Skin of body (tissue), 2 donors: ENCODE results near the gene STON2. TPM values are rescaled to one million over a fixed set of nuclear protein-coding genes. Genes with fewer than 3 reads are reported as not detected.

ENCODE experiments used
- DNase-seq: peaks from one replicate; lab custom pipeline; 2025; lab: John Stamatoyannopoulos, UW
- total RNA-seq: library from RNA; depleted of rRNA; stranded (reverse); fragments of >200 nt; gene quantifications from one replicate; pipeline ENCODE4 v1.2.3, GENCODE V29; 2014

Gene STON2
- total RNA-seq, 1 donor from 2014 or later = 28.7 TPM

DNA sequence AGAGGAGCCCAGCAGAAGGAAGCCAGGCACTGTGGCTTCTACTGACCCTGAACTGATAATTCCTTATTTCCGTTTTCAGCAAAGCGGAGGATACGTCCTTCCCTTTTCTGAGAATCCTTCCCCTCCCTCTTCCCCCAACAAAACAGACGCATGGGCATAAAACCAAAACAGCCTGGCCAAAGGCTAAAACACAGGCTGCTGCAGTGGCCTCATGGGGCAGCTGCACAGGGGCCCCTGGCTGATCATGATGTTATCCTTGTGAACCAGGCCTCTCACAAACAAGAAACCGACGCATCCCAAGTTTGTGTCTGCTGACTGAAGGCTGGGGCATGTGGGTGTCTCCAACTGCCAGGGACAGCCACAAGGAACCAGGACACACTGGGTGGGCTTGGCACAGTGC lies 23.4 kb upstream of the STON2 start:
- DNase-seq = no peak

DNA sequence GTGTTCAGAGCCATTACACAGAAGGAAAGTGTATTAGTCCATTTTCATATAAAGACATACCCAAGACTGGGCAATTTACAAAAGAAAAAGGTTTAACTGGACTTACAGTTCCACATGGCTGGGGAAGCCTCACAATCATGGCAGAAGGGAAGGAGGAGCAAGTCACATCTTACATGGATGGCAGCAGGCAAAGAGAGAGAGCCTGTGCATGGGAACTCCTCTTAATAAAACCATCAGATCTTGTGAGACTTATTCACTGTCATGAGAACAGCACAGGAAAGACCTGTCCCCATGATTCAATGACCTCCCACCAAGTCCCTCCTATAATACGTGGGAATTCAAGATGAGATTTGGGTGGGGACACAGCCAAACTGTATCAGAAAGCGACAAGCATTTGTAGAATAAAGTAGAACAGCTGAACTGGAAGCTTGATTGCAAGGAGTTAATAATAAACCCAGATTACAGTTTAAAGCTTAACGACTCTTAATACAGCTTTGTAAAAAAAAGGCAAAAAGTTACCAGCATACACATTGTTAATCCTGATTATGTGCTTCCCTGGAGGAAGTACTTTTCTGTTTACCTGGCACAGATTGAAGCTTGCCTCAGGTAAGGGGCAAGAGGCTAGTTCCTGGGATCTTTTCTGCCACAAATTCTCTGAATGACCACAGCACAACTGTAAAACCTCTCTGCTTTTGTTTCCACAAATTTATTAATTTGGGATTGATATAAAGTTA lies 18.1 kb upstream of the STON2 start:
- DNase-seq = no peak

DNA sequence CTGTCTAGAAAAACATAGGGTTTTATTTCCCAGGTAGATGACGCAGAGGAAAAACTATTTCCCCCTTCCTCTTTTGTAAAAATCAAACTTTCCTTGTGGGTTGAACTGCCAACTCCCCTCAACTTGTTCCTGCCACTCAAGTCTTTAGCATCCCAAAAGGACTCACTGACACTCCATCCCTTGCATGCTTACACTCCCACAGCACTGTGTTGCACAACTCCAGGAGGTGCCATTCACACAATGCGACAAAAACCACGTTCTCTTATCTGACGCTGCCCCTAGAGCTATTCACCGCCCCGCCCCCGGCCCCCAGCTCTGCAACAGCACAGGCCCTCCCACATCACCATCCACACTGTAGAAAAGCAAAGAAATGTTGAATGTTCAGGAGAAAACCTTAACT lies 16.9 kb upstream of the STON2 start:
- no peak for DNase-seq

DNA sequence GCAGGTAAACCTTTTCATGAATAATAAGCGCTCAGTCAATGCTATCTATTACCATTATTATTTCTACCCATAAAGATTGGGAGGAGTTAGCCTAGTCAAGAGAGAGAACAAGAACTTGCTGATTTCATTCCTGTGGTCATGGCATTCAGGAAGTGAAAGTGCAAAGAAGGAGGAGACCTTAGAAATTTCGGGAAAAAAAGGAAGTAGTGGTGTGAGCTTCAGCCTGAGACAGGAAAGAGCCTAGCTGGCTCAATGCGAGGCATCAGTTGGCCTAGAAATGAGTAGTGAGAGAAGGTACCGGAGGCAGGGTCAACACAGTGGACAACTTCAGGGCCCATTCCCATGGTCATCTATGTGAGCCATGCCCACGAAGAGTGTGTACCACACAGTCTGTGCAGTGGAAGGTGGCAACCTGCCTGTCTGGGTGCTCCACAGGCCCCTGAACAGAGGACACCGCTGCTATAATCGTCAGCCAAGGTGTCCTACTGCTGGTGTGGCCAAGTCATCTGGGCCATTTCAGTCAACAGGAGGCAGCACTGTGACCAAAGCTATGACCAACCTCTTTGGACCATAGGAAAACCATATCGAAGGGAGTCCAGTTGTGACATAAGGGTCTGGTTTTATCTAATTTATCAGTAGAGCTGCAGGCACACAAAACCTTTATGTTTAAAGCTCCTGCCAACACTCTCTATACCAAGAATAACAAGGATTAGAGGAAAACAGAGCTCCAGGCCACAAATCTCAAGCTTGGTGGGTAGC lies 16.2 kb upstream of the STON2 start:
- no peak for DNase-seq

DNA sequence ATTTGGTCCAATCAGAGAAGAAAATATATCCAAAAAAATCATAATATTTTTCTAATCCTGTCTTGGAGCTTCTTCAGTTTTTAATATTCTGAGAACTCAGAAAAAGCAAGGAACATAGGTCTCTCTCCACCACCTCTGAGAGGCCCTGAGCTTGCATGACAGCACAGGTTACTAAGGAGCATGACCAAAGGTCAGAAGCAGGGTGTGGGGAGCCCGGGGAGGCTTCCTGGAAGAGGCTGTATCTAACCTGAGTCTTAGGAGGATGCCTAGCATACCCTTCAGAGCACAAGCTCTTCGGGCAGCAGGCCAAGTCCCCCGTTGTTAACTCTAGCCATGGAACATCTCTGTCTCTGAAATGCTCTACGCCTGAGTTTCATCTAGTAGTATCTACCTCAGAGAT lies 15.7 kb upstream of the STON2 start:
- no peak for DNase-seq

DNA sequence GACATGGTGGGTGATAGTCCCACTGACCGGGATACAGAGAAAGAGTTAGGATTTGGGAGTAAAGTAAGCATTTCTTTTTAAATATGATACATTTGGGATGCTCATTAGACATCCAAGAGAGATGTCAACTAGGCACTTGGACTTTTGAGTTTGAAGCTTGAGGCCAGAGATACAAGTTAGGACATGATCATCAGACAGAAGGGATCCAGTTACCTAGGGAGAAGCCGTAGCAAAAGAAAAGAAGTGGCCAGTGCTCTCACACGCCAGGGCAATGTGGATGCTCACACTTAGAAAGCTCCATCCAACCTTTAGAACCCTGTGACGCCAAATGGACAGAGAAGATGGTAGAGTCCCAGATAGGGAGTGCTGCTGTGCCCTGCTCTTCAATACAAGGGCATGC lies 14.0 kb upstream of the STON2 start:
- no peak for DNase-seq

DNA sequence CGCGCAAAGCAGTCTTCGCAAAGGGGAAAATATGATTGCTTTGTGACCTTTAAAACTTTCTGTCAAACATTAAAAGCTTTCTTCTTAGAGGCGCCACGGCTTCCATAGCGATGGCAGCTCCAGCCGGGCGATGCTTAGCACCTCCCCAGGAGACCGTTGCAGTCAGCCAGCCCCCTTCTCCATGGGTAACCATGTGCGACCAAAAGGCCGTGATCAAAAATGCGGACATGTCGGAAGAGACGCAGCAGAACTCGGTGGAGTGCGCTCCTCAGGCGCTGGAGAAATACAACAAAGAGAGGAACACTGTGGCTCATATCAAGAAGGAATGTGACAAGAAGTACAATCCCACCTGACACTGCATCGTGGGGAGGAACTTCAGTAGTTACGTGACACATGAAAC lies 12.7 kb upstream of the STON2 start:
- no peak for DNase-seq

DNA sequence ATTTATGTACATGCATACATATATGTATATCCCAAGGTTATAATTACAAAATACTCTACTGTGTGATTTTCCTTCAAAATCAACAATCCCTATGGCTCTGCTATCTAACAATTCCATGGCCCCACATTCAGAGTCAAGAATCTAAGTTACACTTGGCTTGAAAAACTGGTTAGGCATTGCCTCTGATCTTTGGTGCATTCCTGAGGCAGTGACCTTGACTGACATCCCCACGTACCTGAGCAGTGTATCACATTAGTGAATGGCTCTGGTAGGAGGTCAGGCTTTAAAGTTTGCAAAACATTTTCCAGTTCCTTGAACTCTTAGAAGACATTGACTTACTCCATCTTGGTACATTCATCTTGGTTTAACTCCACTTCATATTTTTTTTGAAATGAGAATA lies 8.5 kb upstream of the STON2 start:
- DNase-seq = no peak

DNA sequence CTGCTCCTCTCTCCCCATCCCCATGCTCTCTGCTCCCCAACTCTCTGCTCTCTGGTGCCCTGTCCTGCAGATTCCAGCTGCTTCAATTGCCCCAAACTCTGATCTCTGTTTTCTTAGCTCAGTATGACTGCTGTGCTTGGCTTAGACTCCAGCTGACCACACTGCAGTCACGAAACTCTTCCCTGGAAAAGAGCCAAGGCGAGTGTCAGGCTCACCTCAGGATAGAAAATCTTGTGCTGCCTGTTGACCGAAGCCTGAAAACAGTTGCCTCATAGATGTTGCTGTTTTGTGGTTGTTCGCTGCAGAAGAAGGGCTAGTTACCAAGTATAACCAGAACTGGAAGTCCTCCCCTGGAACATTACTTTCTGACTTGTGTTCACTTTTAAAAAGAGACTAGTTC lies 6.7 kb upstream of the STON2 start:
- DNase-seq = no peak

DNA sequence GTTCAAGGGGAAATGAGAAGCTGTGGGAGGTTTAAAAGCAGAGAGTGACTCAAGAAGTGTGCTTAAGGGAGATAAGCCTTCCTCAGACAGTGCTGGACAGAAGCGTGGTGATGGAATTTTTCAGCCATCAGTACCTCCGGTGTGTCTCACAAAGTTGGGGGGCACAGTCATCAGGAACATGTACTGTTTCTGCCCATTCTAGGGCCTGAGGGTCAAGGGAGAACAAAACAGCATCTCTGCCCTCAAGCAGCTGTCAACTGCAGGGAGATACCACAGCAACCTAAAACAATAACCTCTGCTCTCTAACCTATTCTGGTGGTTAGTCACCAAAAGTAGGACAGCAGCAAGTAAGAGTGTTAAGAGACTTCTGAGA lies 2.0 kb upstream of the STON2 start:
- no peak for DNase-seq

DNA sequence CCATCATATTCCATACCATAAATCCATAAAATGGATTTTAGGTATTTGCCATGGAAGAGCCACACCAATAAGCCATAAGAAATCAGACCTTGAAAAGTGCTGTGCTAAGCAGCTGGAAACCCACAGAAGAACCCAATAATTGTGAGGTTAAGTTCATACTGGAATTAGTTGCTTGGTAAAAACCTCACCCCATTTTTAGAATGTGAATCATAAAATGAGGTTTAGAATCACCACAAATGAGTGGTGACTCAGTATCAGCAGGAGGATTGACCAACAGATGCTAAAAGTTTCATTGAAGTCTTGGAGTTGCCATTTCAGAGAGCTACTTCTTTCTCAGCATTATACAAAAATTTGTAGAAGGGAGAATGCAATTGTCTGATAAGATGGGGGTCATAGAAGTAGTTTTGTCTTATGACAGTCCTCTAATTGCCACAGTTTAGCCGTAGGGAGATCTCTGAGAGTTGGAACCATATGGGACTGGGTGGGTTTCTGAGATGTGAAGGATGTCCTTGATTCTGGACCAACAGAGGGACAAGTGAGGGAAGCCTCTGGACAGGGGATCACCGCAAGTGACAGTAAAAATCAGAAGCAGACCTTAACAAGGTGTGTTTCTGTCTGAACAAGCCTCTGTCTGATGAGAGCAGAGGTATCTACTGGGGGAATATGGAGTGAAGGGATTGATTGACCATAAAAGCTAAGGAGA lies 1.4 kb upstream of the STON2 start:
- DNase-seq = no peak

DNA sequence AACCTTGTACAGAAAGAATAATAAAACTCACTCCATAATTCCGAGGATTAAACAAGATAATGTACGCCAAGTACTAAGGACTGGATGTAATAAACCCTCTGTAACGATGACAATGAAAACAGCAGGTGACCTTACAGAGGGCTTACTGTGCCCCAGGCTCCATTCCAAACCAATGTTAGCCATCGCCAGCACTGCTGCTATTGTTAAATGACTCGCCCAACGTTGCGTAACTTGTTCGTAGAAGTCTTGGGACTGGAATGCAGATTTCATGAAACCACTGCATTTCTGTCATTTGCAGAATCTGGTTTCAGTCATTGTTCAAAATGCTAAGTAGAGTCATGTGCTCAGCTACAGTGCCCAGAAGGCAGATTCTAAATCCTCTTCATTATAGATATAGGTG lies 728 bp upstream of the STON2 start:
- DNase-seq = peak; percentile 43

DNA sequence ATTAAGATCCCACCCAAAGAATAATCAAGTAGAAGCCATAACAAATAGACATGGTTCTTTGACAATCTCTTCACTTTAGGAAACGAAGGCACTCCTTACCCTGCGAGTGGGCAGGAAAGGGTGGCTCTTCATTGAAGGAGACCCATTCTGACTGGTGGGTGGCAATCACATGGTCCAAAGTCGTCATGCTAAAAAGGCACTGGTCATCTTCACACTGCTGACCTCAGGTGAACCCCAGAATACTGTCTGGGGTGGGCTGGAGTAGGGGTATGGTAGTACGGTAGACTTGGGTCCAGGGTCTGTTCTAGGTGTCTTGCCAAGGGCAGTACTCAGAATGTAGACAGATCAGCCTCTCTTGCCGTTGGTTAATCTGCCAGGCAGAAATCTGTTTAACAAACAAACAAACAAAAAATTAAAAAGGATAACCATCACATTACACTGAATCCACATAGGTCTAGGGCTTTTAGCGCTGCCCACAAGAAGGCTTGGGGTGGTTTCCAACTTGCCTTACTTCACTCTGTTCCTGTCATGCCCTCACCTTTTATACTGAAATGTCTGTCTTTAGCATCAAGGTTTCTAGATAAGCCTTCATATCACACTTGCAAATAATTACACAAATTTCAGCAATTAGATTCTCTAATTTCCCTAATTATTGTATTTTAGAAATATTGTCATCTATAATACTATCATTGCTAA lies 1.8 kb downstream of the STON2 start:
- DNase-seq = no peak

DNA sequence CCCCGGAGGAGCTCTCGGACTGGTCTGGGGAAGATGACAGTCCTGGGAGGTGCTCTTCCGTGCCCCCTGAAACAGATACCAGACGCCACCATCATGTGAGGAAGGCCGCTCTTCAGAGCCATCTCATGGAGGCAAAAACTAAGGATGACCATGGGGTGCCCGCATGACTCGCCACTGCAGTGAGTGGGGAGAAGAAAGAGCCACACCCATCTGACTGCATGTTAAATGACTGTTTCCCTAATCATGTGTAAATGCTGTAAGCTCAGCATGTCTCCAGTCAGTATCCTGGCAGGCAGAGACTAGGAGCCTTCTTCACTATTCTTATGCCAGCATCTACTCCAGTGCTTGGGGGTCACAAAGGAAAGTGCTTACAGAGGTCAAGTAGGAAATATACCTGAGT lies 4.0 kb downstream of the STON2 start:
- DNase-seq = no peak

DNA sequence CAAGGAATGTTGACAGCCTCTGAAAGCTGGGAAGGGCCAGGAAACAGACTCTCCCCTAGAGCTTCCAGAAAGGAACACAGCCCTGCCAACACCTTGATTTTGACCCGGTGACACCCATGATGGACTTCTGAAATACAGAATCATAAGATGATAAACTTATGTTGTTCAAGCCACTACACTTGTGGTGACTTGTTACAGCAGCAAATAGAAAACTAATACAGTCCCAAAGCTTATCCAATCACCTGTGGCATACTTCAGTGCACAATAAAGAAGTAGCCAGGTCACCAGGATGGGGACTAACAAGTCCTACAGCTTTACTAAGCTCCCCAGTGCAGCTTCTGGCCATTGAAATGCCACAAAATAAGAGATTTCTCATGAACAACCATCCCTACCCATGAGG lies 5.4 kb downstream of the STON2 start:
- no peak for DNase-seq

DNA sequence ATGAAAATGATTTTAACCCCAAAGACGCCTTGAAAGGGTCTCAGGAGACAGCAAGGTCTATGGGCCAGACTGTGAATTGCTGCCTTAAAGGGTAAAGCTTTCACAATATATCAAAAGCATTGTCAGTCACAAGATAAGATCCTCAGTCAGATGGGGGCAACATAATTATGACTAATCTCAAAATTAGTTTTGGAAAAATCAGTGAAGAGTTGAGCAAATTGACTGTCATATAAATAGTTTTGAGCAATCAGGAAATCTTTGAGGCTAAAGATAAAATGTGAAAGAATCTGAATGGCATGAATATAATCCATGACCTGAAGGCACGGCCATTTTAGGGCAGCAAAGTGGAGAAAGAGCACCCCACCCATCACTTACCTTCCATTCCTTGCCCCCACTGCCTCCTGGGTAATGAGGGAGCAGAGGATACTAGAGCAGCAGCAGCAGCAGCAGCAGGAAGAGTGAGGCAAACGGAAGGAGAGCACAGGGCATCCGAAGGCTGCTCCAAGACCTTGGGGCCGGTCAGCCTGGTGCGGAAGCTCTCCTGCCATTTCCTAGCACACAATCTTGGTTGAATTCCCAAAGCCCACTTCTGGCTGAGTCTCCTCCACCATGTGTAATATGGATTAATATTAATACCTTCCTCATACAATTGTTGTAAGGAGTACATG lies 7.0 kb downstream of the STON2 start:
- DNase-seq = no peak

DNA sequence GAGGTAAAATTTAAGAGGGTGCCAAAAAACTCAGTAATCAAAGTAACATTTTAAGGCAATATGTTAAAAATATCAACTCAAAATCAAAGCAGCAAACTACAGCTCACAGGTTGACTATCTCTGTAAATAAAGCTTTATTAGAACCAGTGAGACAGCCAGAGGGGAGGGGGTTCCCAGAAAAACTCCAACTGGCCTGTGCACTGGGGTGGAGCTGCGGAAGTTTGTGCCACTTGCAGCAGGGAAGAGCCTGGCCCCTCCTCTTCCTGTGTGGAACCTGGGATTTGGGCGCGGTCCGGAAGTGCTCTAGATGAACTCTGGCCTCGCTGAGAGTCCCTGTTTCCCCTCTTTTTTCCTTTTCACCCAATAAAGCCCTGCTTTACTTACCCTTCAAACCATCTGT lies 8.1 kb downstream of the STON2 start:
- no peak for DNase-seq

DNA sequence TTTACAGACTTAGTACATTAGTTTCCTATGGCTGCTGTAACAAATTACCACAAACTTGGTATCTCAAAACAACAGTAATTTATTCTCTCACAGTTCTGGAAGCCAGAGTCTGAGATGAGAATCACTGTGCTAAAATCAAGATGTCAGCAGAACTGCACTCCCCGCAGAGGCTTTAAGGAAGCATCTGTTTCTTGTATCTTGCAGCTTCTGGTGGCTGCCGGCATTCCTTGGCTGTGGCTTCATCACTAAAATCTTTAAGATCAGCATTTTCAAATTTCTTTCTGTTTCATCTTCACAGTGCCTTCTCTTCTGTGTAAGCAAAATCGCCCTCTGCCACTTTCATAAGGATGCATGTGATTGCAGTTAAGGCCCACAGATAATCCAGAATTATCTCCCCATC lies 9.4 kb downstream of the STON2 start:
- DNase-seq = no peak

DNA sequence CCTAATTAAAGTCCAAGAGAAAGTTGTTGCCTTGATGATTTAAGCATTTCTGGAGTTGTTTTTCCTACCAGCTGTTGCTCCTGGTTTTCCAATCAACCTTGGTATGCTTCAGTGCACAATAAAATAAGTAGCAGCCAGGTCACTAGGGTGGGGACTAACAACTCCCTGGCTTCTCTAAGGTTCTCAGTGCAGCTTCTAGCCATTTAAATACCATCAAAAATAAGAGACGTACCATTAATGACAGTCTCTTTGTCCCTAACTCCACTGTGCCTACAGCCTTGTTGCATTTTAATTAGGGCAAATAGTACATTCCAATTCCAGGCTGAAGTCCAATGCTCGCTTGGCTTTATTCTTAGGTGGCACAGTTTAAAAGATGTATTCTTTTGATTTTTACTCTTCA lies 11.8 kb downstream of the STON2 start:
- DNase-seq = no peak

DNA sequence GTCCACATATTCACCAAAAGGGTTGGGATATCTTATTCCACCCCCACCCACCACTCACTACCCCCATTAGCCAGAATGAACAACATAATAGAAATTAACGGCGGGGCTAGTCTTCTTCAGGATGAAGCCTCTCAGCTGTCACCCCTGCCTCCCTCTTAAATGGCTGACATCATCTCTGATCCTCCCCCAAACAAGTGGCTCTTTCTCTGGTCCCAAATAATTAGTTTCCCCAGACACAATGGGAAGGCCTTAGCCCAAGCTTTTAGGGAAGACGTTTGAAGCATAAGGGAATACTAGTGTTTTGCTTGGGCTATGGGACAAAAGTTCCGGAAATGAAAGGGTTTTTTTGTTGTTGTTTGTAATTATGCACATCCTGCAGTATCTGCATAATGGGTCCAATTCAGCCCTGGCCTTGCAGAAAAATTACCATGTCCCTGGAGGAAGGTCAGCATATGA lies 13.8 kb downstream of the STON2 start:
- no peak for DNase-seq

DNA sequence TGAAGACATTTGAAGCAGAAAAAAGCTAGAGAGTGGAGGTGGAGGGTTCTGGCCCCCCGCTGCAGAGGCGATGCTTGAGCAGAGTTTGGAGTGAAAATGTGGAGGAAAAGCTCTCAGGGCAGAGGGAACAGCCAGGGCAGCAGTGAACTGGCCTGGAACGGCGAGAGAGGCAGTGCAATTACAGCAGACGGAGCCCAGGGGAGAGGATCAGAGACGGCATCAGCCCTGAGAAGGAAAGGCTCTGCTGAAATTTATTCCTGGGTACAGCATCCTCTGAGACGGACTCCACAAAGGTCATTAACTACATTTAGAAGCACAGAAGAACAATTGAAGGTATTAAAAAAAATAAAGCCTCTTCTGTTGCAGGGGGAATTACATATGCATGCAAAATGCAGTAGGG lies 14.2 kb downstream of the STON2 start:
- no peak for DNase-seq
